K562 (cell line): Measurements from ENCODE around the gene NACA. TPM values are rescaled to one million over a fixed set of nuclear protein-coding genes. Genes with fewer than 3 reads are reported as not detected.

Source experiments
- BHLHE40 ChIP-seq: IDR thresholded peaks from 2 replicates; pipeline ENCODE4 v1.6.1; 2011; ENCODE audit warnings: low read length, improper control_type of control experiment
- COPS2 ChIP-seq: fragments of 450-650 bp; conservative IDR thresholded peaks from 2 replicates; pipeline ENCODE4 v1.6.1; 2016; ENCODE audit warnings: mild to moderate bottlenecking, moderate library complexity
- CTBP1 ChIP-seq: fragments of 450-650 bp; IDR thresholded peaks from 2 replicates; pipeline ENCODE4 v1.6.1; 2016; ENCODE audit warnings: borderline replicate concordance
- DIDO1 ChIP-seq: fragments of 450-650 bp; IDR thresholded peaks from 2 replicates; pipeline ENCODE4 v1.6.1; 2016; ENCODE audit warnings: low read depth, missing biosample characterization, missing genetic modification characterization
- FOXP1 ChIP-seq: sonication (generic); formaldehyde crosslinking; IDR thresholded peaks from 2 replicates; pipeline ENCODE4 v1.8.0; 2022; ENCODE audit warnings: mild to moderate bottlenecking, missing genetic modification reagents
- HOMEZ ChIP-seq: fragments of 250-450 bp; sonication (Bioruptor Pico); IDR thresholded peaks from 2 replicates; pipeline ENCODE4 v1.4.0; 2020; ENCODE audit warnings: mild to moderate bottlenecking, moderate library complexity
- MEIS2 ChIP-seq: fragments of 450-650 bp; IDR thresholded peaks from 2 replicates; pipeline ENCODE4 v1.6.1; 2014; ENCODE audit warnings: mild to moderate bottlenecking; ENCODE audit not compliant: partially characterized antibody
- NBN ChIP-seq: fragments of 450-650 bp; IDR thresholded peaks from 2 replicates; pipeline ENCODE4 v1.6.1; 2016; ENCODE audit warnings: low read depth, mild to moderate bottlenecking
- PRDM10 ChIP-seq: fragments of 450-650 bp; IDR thresholded peaks from 2 replicates; pipeline ENCODE4 v1.6.1; 2018; ENCODE audit not compliant: partially characterized antibody
- PREB ChIP-seq: sonication (generic); formaldehyde crosslinking; IDR thresholded peaks from 2 replicates; pipeline ENCODE4 v1.8.1; 2023; ENCODE audit warnings: mild to moderate bottlenecking, missing genetic modification reagents
- PTRF ChIP-seq: fragments of 450-650 bp; IDR thresholded peaks from 2 replicates; pipeline ENCODE4 v1.6.1; 2016; ENCODE audit warnings: mild to moderate bottlenecking, missing genetic modification characterization, missing compliant biosample characterization
- RFX1 ChIP-seq: fragments of 450-650 bp; IDR thresholded peaks from 2 replicates; pipeline ENCODE4 v1.6.1; 2016; ENCODE audit warnings: mild to moderate bottlenecking, moderate library complexity
- SAP30 ChIP-seq: fragments of 200-600 bp; sonication (generic); IDR thresholded peaks from 2 replicates; pipeline ENCODE4 v1.6.1; 2012; ENCODE audit warnings: borderline replicate concordance, low read depth, mild to moderate bottlenecking, moderate library complexity, low read length, control low read depth, inconsistent platforms; ENCODE audit not compliant: insufficient read depth, poor library complexity, severe bottlenecking
- SIN3A ChIP-seq, 2 experiments: fragments of 150-350 bp in 1 of 2; IDR thresholded peaks; 2 replicates each; pipeline ENCODE4 v1.6.1; 2011 to 2016; ENCODE audit warnings: borderline replicate concordance in 2 of 2, low read depth in 2 of 2, low read length in 2 of 2, mild to moderate bottlenecking in 2 of 2, moderate library complexity in 2 of 2; ENCODE audit not compliant: control insufficient read depth in 1 of 2
- SMC3 ChIP-seq: conservative IDR thresholded peaks from 2 replicates; pipeline ENCODE4 v1.6.1; 2011; ENCODE audit warnings: low read depth, low read length, improper control_type of control experiment; ENCODE audit not compliant: insufficient read depth
- SUPT5H ChIP-seq: fragments of 450-650 bp; IDR thresholded peaks from 2 replicates; pipeline ENCODE4 v1.6.1; 2016
- ZFX ChIP-seq: sonication (generic); formaldehyde crosslinking; IDR thresholded peaks from 2 replicates; pipeline ENCODE4 v1.8.0; 2022; ENCODE audit warnings: mild to moderate bottlenecking, missing genetic modification reagents, moderate library complexity
- ZNF143 ChIP-seq: sonication (generic); formaldehyde crosslinking; IDR thresholded peaks from 2 replicates; pipeline ENCODE4 v1.9.0; 2022; ENCODE audit warnings: mild to moderate bottlenecking, missing genetic modification reagents
- ZNF41 ChIP-seq: fragments of 250-450 bp; sonication (Bioruptor Pico); conservative IDR thresholded peaks from 2 replicates; pipeline ENCODE4 v1.4.0; 2020; ENCODE audit warnings: mild to moderate bottlenecking
- ZNF57 ChIP-seq: fragments of 450-650 bp; formaldehyde crosslinking; IDR thresholded peaks from 2 replicates; pipeline ENCODE4 v1.4.0; 2020; ENCODE audit warnings: mild to moderate bottlenecking, moderate library complexity
- ZNF780A ChIP-seq: fragments of 250-450 bp; sonication (Bioruptor Pico); IDR thresholded peaks from 2 replicates; pipeline ENCODE4 v1.5.0; 2021; ENCODE audit warnings: mild to moderate bottlenecking
- ZSCAN32 ChIP-seq: fragments of 450-650 bp; formaldehyde crosslinking; IDR thresholded peaks from 2 replicates; pipeline ENCODE4 v1.4.0; 2020; ENCODE audit warnings: mild to moderate bottlenecking, moderate library complexity
- polyA plus RNA-seq, 8 experiments: library from polyadenylated mRNA; depleted of rRNA in 4 of 8; stranded (reverse) in 5 of 8; unstranded in 3 of 8; fragments of >200 nt; fragmentation: Nextera tagmentation in 2 of 8; fragmentation: Illumina TruSeq in 1 of 8; extraction: Ambion mirVana in 2 of 8; extraction: Trizol in 1 of 8; gene quantifications; 2 replicates each; pipeline versions ENCODE4 v1.2.1 to v1.2.3, GENCODE V29; 2011 to 2014; ENCODE audit warnings: inconsistent platforms in 1 of 8, missing spikeins in 1 of 8
- total RNA-seq, 7 experiments: library from RNA; depleted of rRNA in 6 of 7; stranded (reverse); fragments of >200 nt in 6 of 7; fragmentation: Illumina TruSeq in 2 of 7; extraction: Trizol in 2 of 7; gene quantifications; 2 replicates each; pipeline versions ENCODE4 v1.2.1 to v1.2.3, GENCODE V29; 2011 to 2021; ENCODE audit warnings: low replicate concordance in 1 of 7

NACA gene
- total and polyA plus RNA-seq, 9 of the 15 experiments (the other 6 are each of a cell fraction or from before 2014, with no cell fraction given): 1,030 to 2,416 (median 1,645) TPM

GRCh38 chr12:56751712-56752598 lies 26.9 kb upstream of the NACA start, which contains the start of gene PRIM1 (continued):
- peak; percentile 34 for TF ChIP-seq PRDM10
- TF ChIP-seq HOMEZ (CRISPR knock-in tag): no peak
- TF ChIP-seq ZNF143 (CRISPR knock-in tag): peak; percentile 91
- 0 out of 2 replicates have a peak, but pooled peaks have one; percentile 40 for TF ChIP-seq DIDO1 (tag)
- TF ChIP-seq RFX1: no peak
- TF ChIP-seq SUPT5H: peak; percentile 93
- TF ChIP-seq BHLHE40: peak; percentile 35; the same call in 1 of the 2 replicates
- no peak for TF ChIP-seq PREB (CRISPR knock-in tag)
- no peak for TF ChIP-seq COPS2
- no peak for TF ChIP-seq SMC3
- peak; percentile 66; the same call in 1 of the 2 replicates for TF ChIP-seq FOXP1 (CRISPR knock-in tag)
- TF ChIP-seq ZFX (CRISPR knock-in tag): peak; percentile 64
- TF ChIP-seq NBN: no peak
- peak; percentile 31 for TF ChIP-seq MEIS2
- TF ChIP-seq PTRF (tag): no peak
- TF ChIP-seq SIN3A (IDR thresholded peaks at IDR 0.05; ENCODE audit: borderline replicate concordance in 2 of 2, control insufficient read depth in 1 of 2, low read depth in 2 of 2, low read length in 2 of 2): peak in 1 of 2 experiments; percentile 27; a peak in 1 of 4 replicates
- TF ChIP-seq ZSCAN32 (CRISPR knock-in tag): no peak
- TF ChIP-seq CTBP1: peak; percentile 46; the same call in 1 of the 2 replicates
- TF ChIP-seq ZNF780A (CRISPR knock-in tag): no peak
- TF ChIP-seq SAP30: peak; percentile 65
- no peak for TF ChIP-seq ZNF41 (CRISPR knock-in tag)
- no peak for TF ChIP-seq ZNF57 (CRISPR knock-in tag)
